CD4-positive, CD25-positive, alpha-beta regulatory T cell (primary cell): ENCODE measurements around the gene TYMS. TPM values are rescaled to one million over a fixed set of nuclear protein-coding genes. Genes with fewer than 3 reads are reported as not detected.

Experiments
- ATAC-seq, 2 donors: fragments of 150-1000 bp; cut with Tn5 transposase; one replicate each; pipeline ENCODE4 v1.10.0; 2021; ENCODE audit warnings: low read depth in 2 of 2, moderate number of reproducible peaks in 2 of 2, moderate library complexity in 1 of 2
- DNase-seq, 3 donors: peaks; one replicate each; pipeline versions ENCODE4 v3.0.0 to v3.0.0-alpha.2; 2012 to 2022; ENCODE audit warnings: mixed read lengths in 1 of 3
- H3K27ac ChIP-seq: one replicate; pipeline ENCODE4 v1.7.0; 2013; ENCODE audit warnings: mild to moderate bottlenecking, low read length; ENCODE audit not compliant: insufficient read depth, poor library complexity, severe bottlenecking
- H3K27me3 ChIP-seq: one replicate; pipeline ENCODE4 v1.7.0; 2013; ENCODE audit warnings: low read length; ENCODE audit not compliant: control insufficient read depth, insufficient read depth
- H3K36me3 ChIP-seq: one replicate; pipeline ENCODE4 v1.7.0; 2013; ENCODE audit warnings: mild to moderate bottlenecking, low read length, moderate library complexity; ENCODE audit not compliant: control insufficient read depth, insufficient read depth
- H3K4me1 ChIP-seq: 2 replicates; pipeline ENCODE4 v1.7.0; 2013; ENCODE audit warnings: mild to moderate bottlenecking, low read length; ENCODE audit not compliant: insufficient read depth, control insufficient read depth, poor library complexity, severe bottlenecking
- H3K4me3 ChIP-seq: one replicate; pipeline ENCODE4 v1.7.0; 2013; ENCODE audit warnings: low read depth, mild to moderate bottlenecking, low read length, moderate library complexity
- H3K9me3 ChIP-seq, 2 experiments: 1 replicate in 1 of 2; 2 replicates in 1 of 2; pipeline ENCODE4 v1.7.0; 2013; ENCODE audit warnings: low read length in 2 of 2, mild to moderate bottlenecking in 1 of 2, moderate library complexity in 1 of 2; ENCODE audit not compliant: control insufficient read depth in 2 of 2
- H3K27ac Mint-ChIP-seq, 3 donors: one replicate each; pipeline ENCODE4 v1.8.0; 2020 to 2022; ENCODE audit warnings: mild to moderate bottlenecking in 3 of 3, mixed read lengths in 3 of 3, moderate library complexity in 2 of 3
- H3K27me3 Mint-ChIP-seq: one replicate; pipeline ENCODE4 v1.8.0; 2022; ENCODE audit warnings: mild to moderate bottlenecking, mixed read lengths
- H3K36me3 Mint-ChIP-seq: one replicate; pipeline ENCODE4 v1.8.0; 2020; ENCODE audit warnings: mixed read lengths
- H3K4me1 Mint-ChIP-seq, 4 donors: one replicate each; pipeline ENCODE4 v1.8.0; 2020 to 2022; ENCODE audit warnings: mixed read lengths in 4 of 4, mild to moderate bottlenecking in 1 of 4
- H3K4me3 Mint-ChIP-seq, 4 donors: one replicate each; pipeline ENCODE4 v1.8.0; 2020 to 2022; ENCODE audit warnings: mild to moderate bottlenecking in 4 of 4, mixed read lengths in 4 of 4, moderate library complexity in 3 of 4
- H3K9me3 Mint-ChIP-seq, 7 donors: one replicate each; pipeline ENCODE4 v1.8.0; 2020 to 2022; ENCODE audit warnings: mixed read lengths in 7 of 7, mild to moderate bottlenecking in 3 of 7, moderate library complexity in 2 of 7
- polyA plus RNA-seq, 4 donors: library from polyadenylated mRNA; unstranded; fragments of 300-500 nt; fragmentation: Illumina TruSeq; gene quantifications; one replicate each; pipeline ENCODE4 v1.2.3, GENCODE V29; 2021
- total RNA-seq: library from RNA; stranded (reverse); gene quantifications from one replicate; pipeline ENCODE4 v1.2.3, GENCODE V29; 2022

Gene TYMS
- total and polyA plus RNA-seq, 5 donors from 2014 or later = 4.9 to 14.4 (median 7.3) TPM

DNA sequence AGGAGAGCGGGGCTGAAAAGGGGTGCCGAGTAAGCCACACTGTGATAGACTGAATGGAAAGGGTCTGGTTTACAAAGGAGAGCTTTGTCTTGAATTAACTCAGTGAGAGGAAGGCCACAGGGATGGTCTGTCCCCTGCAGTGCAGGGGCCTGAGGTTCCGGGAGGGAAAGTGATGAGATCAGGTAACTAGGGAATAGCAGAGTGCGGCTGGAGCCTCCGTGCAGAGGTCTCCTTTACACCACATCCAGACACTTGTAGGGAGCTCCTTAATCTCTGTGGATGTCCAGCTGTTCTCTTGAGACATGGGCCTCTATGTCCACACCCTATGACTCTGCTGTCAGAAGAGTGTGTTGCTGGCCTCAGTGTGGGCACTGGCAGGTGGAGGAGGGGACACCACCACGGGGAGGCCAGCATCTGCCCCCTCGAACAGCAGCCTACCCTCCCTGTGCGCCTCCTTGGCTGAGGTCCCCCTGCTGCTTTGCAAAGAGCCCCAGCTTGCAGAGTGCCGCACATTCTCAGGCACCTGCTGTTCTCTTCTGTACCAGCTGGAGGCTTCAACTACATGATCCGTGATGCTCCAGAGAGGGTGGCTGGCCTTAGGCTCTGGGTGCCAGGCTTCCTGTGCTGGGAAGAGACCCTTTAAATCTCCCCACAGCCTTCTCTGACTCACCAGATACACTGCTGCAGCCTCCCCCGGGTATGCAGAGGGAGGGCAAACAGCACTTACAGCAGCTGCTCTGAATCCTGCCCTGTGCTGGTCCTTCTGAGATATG is 29.1 kb downstream of the TYMS start:
- Histone ChIP-seq H3K36me3 (peaks cover 20% of the 10 kb centered on the region), H3K9me3 (no peaks in the 10 kb centered on the region), H3K4me1 (peaks cover 10% of the 10 kb centered on the region), H3K27ac (no peak overlapping the region), H3K4me3 (no peak overlapping the region), H3K27me3 (no peaks in the 10 kb centered on the region)
- no peaks in the 10 kb centered on the region for H3K27me3 Mint-ChIP-seq
- peaks cover 9% of the 10 kb centered on the region for H3K36me3 Mint-ChIP-seq
- peaks cover 8 to 16% (median 14%) of the 10 kb centered on the region in 4 donors for H3K4me1 Mint-ChIP-seq
- H3K9me3 Mint-ChIP-seq = no peaks in the 10 kb centered on the region
- no peak for DNase-seq
- ATAC-seq = no peak
- peak overlapping the region in 1 of 3 donors; percentile 33 for H3K27ac Mint-ChIP-seq
- no peak overlapping the region for H3K4me3 Mint-ChIP-seq

DNA sequence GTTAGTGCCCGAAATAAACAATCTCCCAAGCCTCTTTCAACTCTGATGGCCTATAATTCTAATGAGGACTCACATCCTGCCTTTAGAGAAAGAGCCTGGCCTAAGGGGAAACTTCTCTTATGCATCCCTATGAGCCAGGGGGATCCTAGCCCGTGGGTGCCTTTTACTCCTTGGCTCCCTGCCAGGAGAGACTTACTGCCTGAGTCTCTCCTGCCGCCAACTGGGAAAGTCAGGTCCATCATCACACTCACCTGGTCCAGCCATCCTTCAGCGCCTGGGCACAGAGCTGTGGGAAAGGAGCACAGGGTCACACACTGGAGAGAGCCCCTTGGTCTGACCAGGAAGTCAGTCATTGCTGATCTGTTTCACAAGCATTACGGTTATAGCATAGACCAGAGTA is 30.9 kb downstream of the TYMS start:
- peak overlapping the region in 1 of 3 donors; percentile 45 for H3K27ac Mint-ChIP-seq
- H3K4me1 ChIP-seq = no peaks in the 10 kb centered on the region
- peaks cover 22% of the 10 kb centered on the region for H3K36me3 ChIP-seq
- H3K27ac ChIP-seq = no peak overlapping the region
- H3K4me3 Mint-ChIP-seq = no peak overlapping the region
- H3K36me3 Mint-ChIP-seq = peaks cover 19% of the 10 kb centered on the region
- H3K27me3 ChIP-seq = no peaks in the 10 kb centered on the region
- peaks cover 0 to 2% (median 0%) of the 10 kb centered on the region in 4 donors for H3K4me1 Mint-ChIP-seq
- ATAC-seq (no peak), DNase-seq (no peak)
- no peaks in the 10 kb centered on the region for H3K27me3 Mint-ChIP-seq
- no peaks in the 10 kb centered on the region for H3K9me3 ChIP-seq
- no peaks in the 10 kb centered on the region for H3K9me3 Mint-ChIP-seq
- no peak overlapping the region for H3K4me3 ChIP-seq

DNA sequence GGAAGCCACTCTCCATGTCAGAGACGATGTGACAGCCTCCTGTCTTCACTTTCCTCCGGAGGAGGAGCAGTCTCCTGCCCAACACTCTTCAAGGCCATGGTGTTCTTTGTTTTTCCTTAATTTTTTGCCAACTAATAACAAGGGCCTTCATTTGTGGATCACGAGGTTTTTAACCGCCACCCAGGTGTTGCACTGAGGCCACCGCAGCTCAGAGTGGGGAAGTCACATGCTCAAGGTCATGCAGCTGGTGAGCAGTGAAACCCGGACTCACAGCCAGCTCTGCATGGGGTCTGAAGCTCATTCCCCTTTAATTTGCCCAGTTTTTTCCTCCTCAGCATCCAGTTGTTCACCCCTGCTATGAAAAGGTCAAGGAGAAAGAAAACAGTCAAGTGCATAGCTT is 35.4 kb downstream of the TYMS start:
- Histone ChIP-seq H3K9me3 (no peaks in the 10 kb centered on the region), H3K4me3 (no peak overlapping the region), H3K4me1 (no peaks in the 10 kb centered on the region), H3K27ac (no peak overlapping the region), H3K27me3 (no peaks in the 10 kb centered on the region), H3K36me3 (peaks cover 24% of the 10 kb centered on the region)
- DNase-seq = no peak
- no peak for ATAC-seq
- Mint-ChIP-seq H3K4me3 (no peak overlapping the region), H3K4me1 (peaks cover 0 to 5% (median 2%) of the 10 kb centered on the region in 4 donors), H3K9me3 (no peaks in the 10 kb centered on the region), H3K36me3 (peaks cover 26% of the 10 kb centered on the region), H3K27ac (peak overlapping the region in 1 of 3 donors; percentile 74), H3K27me3 (no peaks in the 10 kb centered on the region)

DNA sequence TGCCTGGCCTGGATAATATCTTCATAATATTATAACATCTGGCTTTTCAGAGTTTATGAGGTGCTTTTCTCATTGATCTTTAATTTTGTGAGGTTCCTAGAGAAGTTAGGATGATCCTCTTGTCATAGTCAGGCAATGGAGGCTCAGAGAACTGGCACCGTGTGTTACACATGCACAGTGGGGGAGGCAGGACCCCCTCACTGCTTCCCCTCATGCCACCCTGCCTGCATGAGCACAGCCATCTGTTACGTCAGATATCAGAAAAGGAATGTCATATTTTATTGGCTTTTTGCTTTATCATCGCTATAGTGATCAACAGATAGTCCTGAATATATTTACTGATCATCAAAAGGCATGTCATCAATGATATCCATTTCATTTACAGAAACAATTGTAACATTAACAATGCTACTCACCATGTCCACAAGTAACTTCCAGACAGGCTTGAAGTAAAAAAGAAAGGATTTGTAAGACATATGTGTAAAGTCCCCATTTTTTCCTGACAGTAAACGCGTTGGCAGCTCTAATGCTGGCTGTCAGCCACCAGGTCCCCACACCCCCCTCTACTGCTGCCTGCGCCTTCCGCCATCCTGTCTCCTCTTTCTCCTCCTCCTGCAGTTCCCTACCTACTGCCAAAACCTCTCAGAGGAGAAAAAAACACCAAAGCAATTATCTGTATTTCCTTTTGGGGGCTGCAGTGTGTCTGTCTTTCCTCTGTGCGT is 36.2 kb downstream of the TYMS start:
- Mint-ChIP-seq H3K4me3 (no peak overlapping the region), H3K36me3 (peaks cover 29% of the 10 kb centered on the region), H3K9me3 (no peaks in the 10 kb centered on the region), H3K4me1 (peaks cover 0 to 5% (median 3%) of the 10 kb centered on the region in 4 donors), H3K27me3 (no peaks in the 10 kb centered on the region), H3K27ac (peak overlapping the region in 2 of 3 donors; percentile 39 to 54)
- no peaks in the 10 kb centered on the region for H3K27me3 ChIP-seq
- no peaks in the 10 kb centered on the region for H3K4me1 ChIP-seq
- H3K27ac ChIP-seq = no peak overlapping the region
- H3K36me3 ChIP-seq = peaks cover 24% of the 10 kb centered on the region
- ATAC-seq (no peak), DNase-seq (no peak)
- H3K4me3 ChIP-seq = no peak overlapping the region
- H3K9me3 ChIP-seq = no peaks in the 10 kb centered on the region

DNA sequence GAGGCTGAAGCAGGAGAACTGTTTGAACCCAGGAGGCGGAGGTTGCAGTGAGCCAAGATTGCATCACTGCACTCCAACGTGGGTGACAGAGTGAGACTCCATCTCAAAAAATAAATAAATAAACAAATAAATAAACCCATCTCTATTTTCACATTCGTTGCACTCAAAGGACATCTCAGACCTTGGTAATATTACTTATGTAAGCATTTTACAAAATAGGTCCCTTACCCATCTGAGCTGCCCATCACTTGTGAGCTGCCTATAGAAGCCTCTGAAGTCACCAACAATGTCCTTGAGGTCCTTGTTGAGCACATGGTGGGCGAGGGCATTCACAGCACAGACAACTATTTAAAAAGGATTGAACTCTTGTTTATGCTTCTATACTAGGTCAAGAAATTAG is 39.6 kb downstream of the TYMS start:
- peaks cover 0 to 5% (median 2%) of the 10 kb centered on the region in 4 donors for H3K4me1 Mint-ChIP-seq
- H3K27me3 Mint-ChIP-seq = no peaks in the 10 kb centered on the region
- Histone ChIP-seq H3K27ac (no peak overlapping the region), H3K27me3 (no peaks in the 10 kb centered on the region), H3K4me1 (no peaks in the 10 kb centered on the region), H3K4me3 (no peak overlapping the region), H3K36me3 (peaks cover 20% of the 10 kb centered on the region), H3K9me3 (no peaks in the 10 kb centered on the region)
- no peak overlapping the region for H3K4me3 Mint-ChIP-seq
- ATAC-seq = no peak
- H3K9me3 Mint-ChIP-seq = no peaks in the 10 kb centered on the region
- no peak for DNase-seq
- H3K36me3 Mint-ChIP-seq = peaks cover 28% of the 10 kb centered on the region
- no peak overlapping the region for H3K27ac Mint-ChIP-seq

DNA sequence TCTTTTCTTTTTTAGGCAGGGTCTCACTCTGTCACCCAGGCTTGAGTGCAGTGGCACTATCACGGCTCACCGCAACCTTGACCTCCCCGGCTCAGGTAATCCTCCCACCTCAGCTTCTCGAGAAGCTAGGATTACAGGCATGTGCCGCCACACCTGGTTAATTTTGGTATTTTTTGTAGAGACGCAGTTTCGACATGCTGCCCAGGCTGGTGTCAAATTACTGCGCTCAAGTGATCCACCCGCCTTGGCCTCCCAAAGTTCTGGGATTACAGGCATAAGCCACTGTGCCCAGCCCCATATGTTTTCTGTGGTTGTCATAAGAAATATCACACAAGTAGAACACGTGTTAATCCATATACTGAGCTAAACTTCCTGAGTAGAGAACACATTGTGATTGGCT is 40.3 kb downstream of the TYMS start:
- no peaks in the 10 kb centered on the region for H3K9me3 ChIP-seq
- Mint-ChIP-seq H3K27me3 (no peaks in the 10 kb centered on the region), H3K36me3 (peaks cover 24% of the 10 kb centered on the region), H3K4me1 (peaks cover 2 to 6% (median 3%) of the 10 kb centered on the region in 4 donors), H3K27ac (no peak overlapping the region), H3K9me3 (no peaks in the 10 kb centered on the region), H3K4me3 (no peak overlapping the region)
- DNase-seq (no peak), ATAC-seq (no peak)
- no peaks in the 10 kb centered on the region for H3K27me3 ChIP-seq
- no peak overlapping the region for H3K4me3 ChIP-seq
- no peaks in the 10 kb centered on the region for H3K4me1 ChIP-seq
- no peak overlapping the region for H3K27ac ChIP-seq
- peaks cover 17% of the 10 kb centered on the region for H3K36me3 ChIP-seq

DNA sequence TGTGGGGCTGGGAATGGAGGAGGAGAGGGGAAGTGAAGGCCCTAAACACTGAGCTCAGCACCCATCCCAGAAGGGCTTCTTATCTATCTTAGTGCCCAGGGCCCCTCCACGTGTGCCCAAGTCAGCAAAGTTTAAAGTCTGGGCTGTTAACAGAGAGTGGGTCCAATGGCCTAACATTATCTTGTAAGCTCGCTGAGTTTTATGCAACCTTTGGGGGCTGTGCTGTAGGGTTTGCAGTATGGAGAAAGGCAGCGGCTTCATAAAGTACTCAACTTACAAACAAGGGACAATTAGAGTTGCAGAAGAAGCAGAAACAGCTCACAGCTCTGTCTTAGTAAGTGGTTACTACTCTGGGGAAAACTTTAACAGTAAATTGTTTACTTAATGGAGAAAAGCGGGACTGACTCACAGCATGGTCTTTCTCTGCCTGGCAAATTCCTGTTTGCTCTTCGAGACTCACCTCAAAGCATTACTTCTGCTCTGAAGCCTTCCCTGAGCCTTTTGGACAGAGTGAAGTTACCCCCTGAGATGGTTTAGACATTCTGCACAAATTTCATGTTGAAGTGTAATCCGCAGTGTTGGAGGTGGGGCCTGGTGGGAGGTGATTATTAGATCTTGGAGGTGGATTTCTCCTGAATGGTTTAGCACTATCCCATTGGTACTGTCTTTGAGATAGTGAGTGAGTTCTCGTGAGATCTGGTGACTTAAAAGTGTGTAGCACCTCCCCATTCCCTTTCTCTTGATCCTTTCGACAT is 45.9 kb downstream of the TYMS start:
- DNase-seq (no peak), ATAC-seq (no peak)
- no peaks in the 10 kb centered on the region for H3K9me3 ChIP-seq
- no peaks in the 10 kb centered on the region for H3K27me3 ChIP-seq
- no peaks in the 10 kb centered on the region for H3K27me3 Mint-ChIP-seq
- peaks cover 20% of the 10 kb centered on the region for H3K36me3 ChIP-seq
- H3K4me1 Mint-ChIP-seq = peaks cover 3 to 29% (median 17%) of the 10 kb centered on the region in 4 donors
- peaks cover 28% of the 10 kb centered on the region for H3K36me3 Mint-ChIP-seq
- no peaks in the 10 kb centered on the region for H3K9me3 Mint-ChIP-seq
- no peak overlapping the region for H3K27ac ChIP-seq
- no peaks in the 10 kb centered on the region for H3K4me1 ChIP-seq
- H3K4me3 Mint-ChIP-seq = no peak overlapping the region
- H3K27ac Mint-ChIP-seq = peak overlapping the region in 2 of 3 donors; percentile 4 to 61
- no peak overlapping the region for H3K4me3 ChIP-seq
